Neuron (in vitro differentiated cells): ENCODE data around the gene RHBDL3.
"Not testable (repeated sequence)": the region's sequence is repeated elsewhere in the genome, so short reads cannot be mapped to it uniquely, and the experiment has no call there.

Experiments
- H2AFZ ChIP-seq: one replicate; pipeline ENCODE4 v1.6.1; 2013; ENCODE audit warnings: low read depth, mild to moderate bottlenecking, inconsistent platforms, low read length, moderate library complexity
- H3K27me3 ChIP-seq: one replicate; pipeline ENCODE4 v1.6.1; 2013; ENCODE audit warnings: low read length; ENCODE audit not compliant: insufficient read depth
- H3K36me3 ChIP-seq: one replicate; pipeline ENCODE4 v1.6.1; 2013; ENCODE audit warnings: low read length; ENCODE audit not compliant: insufficient read depth
- H3K4me1 ChIP-seq: one replicate; pipeline ENCODE4 v1.6.1; 2013; ENCODE audit warnings: low read length; ENCODE audit not compliant: insufficient read depth
- H3K4me3 ChIP-seq: 2 replicates; pipeline ENCODE4 v1.5.1; 2013; ENCODE audit warnings: mild to moderate bottlenecking, low read length, moderate library complexity
- H3K9me3 ChIP-seq: one replicate; pipeline ENCODE4 v1.6.1; 2013; ENCODE audit warnings: low read length

RHBDL3 gene

DNA sequence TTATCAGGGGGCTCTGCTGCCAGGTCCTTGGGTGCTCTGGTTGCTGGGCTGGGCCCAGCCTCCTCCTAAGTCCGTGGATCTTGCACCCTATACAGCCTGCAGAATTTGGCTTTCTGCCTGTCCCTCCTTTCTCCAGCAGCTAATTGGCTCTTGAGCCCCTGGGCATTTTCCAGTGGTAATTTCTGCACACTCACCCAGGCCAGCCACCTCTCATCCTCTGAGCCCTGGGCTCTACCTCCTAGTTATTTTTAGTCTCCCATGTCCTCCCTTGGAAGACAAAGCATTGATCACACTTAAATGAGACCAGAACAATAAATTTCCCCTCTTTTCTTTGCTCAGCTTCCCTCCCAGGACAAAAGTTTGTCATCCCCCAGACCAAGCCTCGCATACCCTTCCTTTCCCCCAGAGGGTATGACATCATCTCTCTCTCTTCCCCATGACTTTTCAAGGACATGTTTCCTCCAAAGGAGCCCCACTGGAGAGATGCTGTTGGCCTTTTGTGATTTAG, 38.2 kb downstream of the RHBDL3 start:
- Histone ChIP-seq H3K4me1 (peaks cover 35% of the 10 kb centered on the region), H2AFZ (no peak overlapping the region), H3K27me3 (no peaks in the 10 kb centered on the region), H3K4me3 (no peak overlapping the region), H3K9me3 (no peaks in the 10 kb centered on the region), H3K36me3 (peaks cover 16% of the 10 kb centered on the region)

- H3K9me3 ChIP-seq, result no peaks in the 10 kb centered on the region
- H3K4me3 ChIP-seq, result no peak overlapping the region
- H3K27me3 ChIP-seq, result no peaks in the 10 kb centered on the region
- H2AFZ ChIP-seq, result no peak overlapping the region
- H3K4me1 ChIP-seq, result peaks cover 35% of the 10 kb centered on the region
- peaks cover 7% of the 10 kb centered on the region for H3K36me3 ChIP-seq
Observed at GRCh38 chr17:32305049-32305448, 39.4 kb downstream of the RHBDL3 start.

- no peak overlapping the region for H2AFZ ChIP-seq
- H3K4me3 ChIP-seq, result no peak overlapping the region
- H3K36me3 ChIP-seq, result peaks cover 7% of the 10 kb centered on the region
- H3K4me1 ChIP-seq, result peaks cover 36% of the 10 kb centered on the region
- no peaks in the 10 kb centered on the region for H3K27me3 ChIP-seq
- H3K9me3 ChIP-seq, result no peaks in the 10 kb centered on the region
Observed at GRCh38 chr17:32307658-32308057, 42.0 kb downstream of the RHBDL3 start.

- peak overlapping the region; percentile 14 for H2AFZ ChIP-seq
- no peaks in the 10 kb centered on the region for H3K9me3 ChIP-seq
- H3K4me1 ChIP-seq, result peaks cover 27% of the 10 kb centered on the region
- H3K36me3 ChIP-seq, result peaks cover 7% of the 10 kb centered on the region
- H3K4me3 ChIP-seq, result no peak overlapping the region
- no peaks in the 10 kb centered on the region for H3K27me3 ChIP-seq
Observed at GRCh38 chr17:32311028-32311536, 45.5 kb downstream of the RHBDL3 start.

- Histone ChIP-seq H3K4me3 (no peak overlapping the region), H3K36me3 (no peaks in the 10 kb centered on the region), H3K9me3 (no peaks in the 10 kb centered on the region), H3K27me3 (no peaks in the 10 kb centered on the region), H3K4me1 (peaks cover 27% of the 10 kb centered on the region), H2AFZ (no peak overlapping the region)
Observed at GRCh38 chr17:32314636-32315035, 49.0 kb downstream of the RHBDL3 start.

GRCh38 chr17:32315171-32315570, 49.5 kb downstream of the RHBDL3 start:
- Histone ChIP-seq H3K4me3 (no peak overlapping the region), H3K27me3 (no peaks in the 10 kb centered on the region), H3K9me3 (no peaks in the 10 kb centered on the region), H3K4me1 (peaks cover 27% of the 10 kb centered on the region), H2AFZ (no peak overlapping the region), H3K36me3 (no peaks in the 10 kb centered on the region)

GRCh38 chr17:32316653-32317052, 51.0 kb downstream of the RHBDL3 start:
- H2AFZ ChIP-seq, H3K36me3 ChIP-seq, H3K27me3 ChIP-seq, H3K9me3 ChIP-seq, H3K4me3 ChIP-seq: not testable (repeated sequence)
- H3K4me1 ChIP-seq, result peaks cover 18% of the 10 kb centered on the region

DNA sequence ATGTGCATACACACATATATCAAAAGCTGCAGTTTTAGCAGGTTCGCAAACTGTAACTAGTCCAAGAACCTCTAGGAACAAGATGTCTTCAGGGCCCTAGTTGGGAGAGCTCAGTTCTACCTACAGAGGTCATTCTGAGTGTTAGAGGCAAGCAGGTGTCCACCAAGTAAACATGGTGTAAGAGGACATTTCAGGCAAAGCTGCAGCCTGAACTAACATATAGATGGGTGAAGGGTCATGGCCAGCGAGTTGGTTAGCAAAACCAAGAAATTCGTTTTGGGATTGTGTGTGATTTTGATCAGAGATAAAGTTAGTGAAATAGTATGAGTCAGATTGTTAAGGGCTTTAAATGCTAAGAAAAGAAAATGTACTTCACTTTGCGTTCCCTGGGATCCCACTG, 51.7 kb downstream of the RHBDL3 start:
- H3K36me3 ChIP-seq, result peaks cover 6% of the 10 kb centered on the region
- peaks cover 17% of the 10 kb centered on the region for H3K4me1 ChIP-seq
- no peaks in the 10 kb centered on the region for H3K27me3 ChIP-seq

GRCh38 chr17:32318071-32318470, 52.4 kb downstream of the RHBDL3 start:
- Histone ChIP-seq H3K4me1 (peaks cover 20% of the 10 kb centered on the region), H3K4me3 (no peak overlapping the region), H2AFZ (no peak overlapping the region), H3K27me3 (no peaks in the 10 kb centered on the region), H3K9me3 (no peaks in the 10 kb centered on the region), H3K36me3 (peaks cover 6% of the 10 kb centered on the region)

More for the DNA sequence above, 51.7 kb downstream of the RHBDL3 start:
- no peak overlapping the region for H3K4me3 ChIP-seq
- no peak overlapping the region for H2AFZ ChIP-seq
- no peaks in the 10 kb centered on the region for H3K9me3 ChIP-seq

DNA sequence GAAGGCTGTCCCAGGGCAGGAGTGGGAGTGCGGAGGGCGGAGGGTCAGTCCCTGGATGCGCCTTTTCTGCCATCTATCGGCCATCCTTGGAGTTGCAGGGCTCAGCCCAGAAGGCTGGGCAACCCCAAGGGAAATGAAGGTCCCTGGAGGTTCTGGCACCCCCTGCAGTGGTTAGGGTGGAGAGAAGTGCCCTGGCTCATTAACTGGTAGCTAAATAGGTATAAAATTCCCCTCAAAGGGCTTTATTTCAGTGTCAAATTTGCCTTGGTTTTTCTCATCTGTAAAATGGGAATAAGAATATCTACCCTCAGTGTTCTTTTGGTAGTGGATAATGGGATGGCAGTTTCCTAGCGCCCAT, 53.9 kb downstream of the RHBDL3 start:
- peaks cover 6% of the 10 kb centered on the region for H3K36me3 ChIP-seq
- H3K4me3 ChIP-seq, result no peak overlapping the region
- H3K27me3 ChIP-seq, result no peaks in the 10 kb centered on the region
- no peaks in the 10 kb centered on the region for H3K9me3 ChIP-seq
- no peak overlapping the region for H2AFZ ChIP-seq
- peaks cover 17% of the 10 kb centered on the region for H3K4me1 ChIP-seq

DNA sequence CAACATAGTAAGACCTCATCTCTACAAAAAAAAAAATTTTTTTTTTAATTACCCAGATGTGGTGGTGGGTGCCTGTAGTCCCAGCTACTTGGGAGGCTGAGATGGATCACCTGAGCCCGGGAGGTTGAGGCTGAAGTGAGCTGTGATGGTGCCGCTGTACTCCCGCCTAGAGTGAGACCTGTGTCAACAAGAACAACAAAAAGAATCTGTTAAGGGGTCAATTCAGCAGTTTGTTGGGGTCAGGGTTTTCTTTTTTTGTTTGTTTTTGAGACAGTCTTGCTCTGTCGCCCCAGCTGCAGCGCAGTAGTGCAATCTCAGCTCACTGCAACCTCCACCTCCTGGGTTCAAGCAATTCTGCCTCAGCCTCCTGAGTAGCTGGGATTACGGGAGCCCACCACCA, 54.4 kb downstream of the RHBDL3 start:
- not testable (repeated sequence) for H3K36me3 ChIP-seq, H3K9me3 ChIP-seq, H3K4me3 ChIP-seq, H3K27me3 ChIP-seq, H2AFZ ChIP-seq
- H3K4me1 ChIP-seq, result peaks cover 12% of the 10 kb centered on the region

GRCh38 chr17:32320847-32321246, 55.2 kb downstream of the RHBDL3 start:
- Histone ChIP-seq H3K4me3 (no peak overlapping the region), H3K9me3 (no peaks in the 10 kb centered on the region), H3K27me3 (no peaks in the 10 kb centered on the region), H3K4me1 (peaks cover 4% of the 10 kb centered on the region), H3K36me3 (peaks cover 6% of the 10 kb centered on the region), H2AFZ (no peak overlapping the region)

DNA sequence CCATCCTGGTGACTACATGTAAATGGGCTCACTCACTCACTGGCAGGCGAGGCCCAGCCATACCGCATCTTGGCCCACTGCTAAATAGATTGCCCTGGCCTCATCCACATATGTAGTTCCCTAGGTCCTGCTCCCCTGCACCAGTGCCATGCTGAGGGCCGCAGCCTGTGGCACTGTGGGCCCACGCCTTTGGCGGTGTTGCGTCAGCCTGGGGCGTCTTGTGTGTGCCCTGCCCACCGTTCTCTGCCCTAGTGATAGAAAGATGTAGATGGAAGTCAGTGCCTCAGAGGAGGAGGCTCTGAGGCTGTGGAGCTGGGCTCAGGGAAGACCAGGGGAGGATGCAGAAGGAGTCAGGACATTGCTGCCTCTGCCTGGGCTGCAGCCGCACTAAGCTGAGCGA, 57.4 kb downstream of the RHBDL3 start:
- H3K36me3 ChIP-seq, result peaks cover 6% of the 10 kb centered on the region
- H3K4me3 ChIP-seq, result no peak overlapping the region
- no peaks in the 10 kb centered on the region for H3K27me3 ChIP-seq
- no peaks in the 10 kb centered on the region for H3K9me3 ChIP-seq
- H2AFZ ChIP-seq, result no peak overlapping the region
- peaks cover 3% of the 10 kb centered on the region for H3K4me1 ChIP-seq

- Histone ChIP-seq H3K4me3 (no peak overlapping the region), H3K9me3 (no peaks in the 10 kb centered on the region), H3K27me3 (no peaks in the 10 kb centered on the region), H2AFZ (no peak overlapping the region), H3K4me1 (peaks cover 3% of the 10 kb centered on the region), H3K36me3 (peaks cover 6% of the 10 kb centered on the region)
Observed at GRCh38 chr17:32323811-32324491, 58.3 kb downstream of the RHBDL3 start.
